Right lobe of liver (tissue), 6 donors: Measurements from ENCODE around the gene ARVCF. TPM values are rescaled to one million over a fixed set of nuclear protein-coding genes. Genes with fewer than 3 reads are reported as not detected.
A peak's percentile ranks its signal among the peaks of the same experiment; 100 is the strongest.

Experiments
- ATAC-seq, 4 donors: fragments of 200-7000 bp; cut with Tn5 transposase; one replicate each; pipeline ENCODE4 v1.9.1; 2020; ENCODE audit warnings: mild to moderate bottlenecking in 4 of 4, moderate library complexity in 4 of 4
- DNase-seq, 3 donors: peaks; one replicate each; pipeline ENCODE4 v3.0.0-alpha.2; 2020
- H3K27ac ChIP-seq, 3 donors: fragments of 200-600 bp; one replicate each; pipeline ENCODE4 v1.8.0; 2022
- H3K27me3 ChIP-seq, 2 donors: fragments of 200-600 bp; one replicate each; pipeline ENCODE4 v1.8.0; 2022
- H3K36me3 ChIP-seq, 4 donors: fragments of 200-600 bp; sonication (generic) in 1 of 4; one replicate each; pipeline versions ENCODE4 v1.5.1 to v1.8.0; 2017 to 2022; ENCODE audit warnings: control low read depth in 1 of 4
- H3K4me1 ChIP-seq, 4 donors: fragments of 200-600 bp; sonication (generic) in 1 of 4; one replicate each; pipeline versions ENCODE4 v1.5.1 to v1.8.0; 2017 to 2022; ENCODE audit warnings: control low read depth in 1 of 4
- H3K4me3 ChIP-seq, 3 donors: fragments of 200-600 bp; one replicate each; pipeline ENCODE4 v1.8.0; 2022
- H3K9me3 ChIP-seq, 4 donors: fragments of 200-600 bp; sonication (generic) in 1 of 4; one replicate each; pipeline versions ENCODE4 v1.5.1 to v1.8.0; 2017 to 2022; ENCODE audit warnings: control low read depth in 1 of 4
- CTCF ChIP-seq, 4 donors: fragments of 200-600 bp in 3 of 4; fragments of 450-650 bp in 1 of 4; IDR thresholded peaks; one replicate each; pipeline versions ENCODE4 v1.5.1 to v1.8.0; 2016 to 2022; ENCODE audit warnings: antibody characterized with exemption in 4 of 4, mild to moderate bottlenecking in 2 of 4
- POLR2A ChIP-seq: fragments of 450-650 bp; IDR thresholded peaks from one replicate; pipeline ENCODE4 v1.6.1; 2017; ENCODE audit warnings: antibody characterized with exemption, mild to moderate bottlenecking
- WGBS: methylation state at CpG from one replicate; pipeline ENCODE4 v1.1.6; 2018; ENCODE audit warnings: low coverage, low lambda C conversion rate; ENCODE audit not compliant: insufficient coverage; ENCODE audit errors: missing lambda C conversion rate; 5-methylcytosine and 5-hydroxymethylcytosine counted together
- intact Hi-C, 2 donors: fragments of 100-400 bp; cut with DNase I; formaldehyde crosslinking; loops; one replicate each; pipeline versions ENCODE4 v1.11.2 to v1.14.1; 2022
- total RNA-seq, 6 experiments: library from RNA; depleted of rRNA in 2 of 6; stranded (reverse); fragments of >200 nt in 2 of 6; fragmentation: NEBNext Ultra II Directional in 3 of 6; extraction: Animal tissue kit (Norgen Biotek cat#: 25700) in 3 of 6; gene quantifications; one replicate each; pipeline versions ENCODE4 v1.1.0 to v1.2.4, GENCODE V29; 2016 to 2023
- donor health status: DM: no; HTN: yes; CAD: no.
- donor health status: DM: no; HTN: no; CAD: no.
- donor health status: DM: no; HTN: no; CAD: no.
- donor health status: DM: no; HTN: yes; CAD: no.
- donor health status: DM: no; HTN: yes; CAD: no.

The ARVCF gene
- total RNA-seq, 6 experiments from 2014 or later = 11.5 to 40.9 (median 20.7) TPM

- 100% methylated on average over 1 of the region's 8 CpGs for WGBS
- H3K4me1 ChIP-seq = peaks cover 0 to 9% (median 0%) of the 10 kb centered on the region in 4 donors
- H3K27ac ChIP-seq = peak overlapping the region in 1 of 3 donors; percentile 19
- intact Hi-C loops = no loop called here
- DNase-seq (peak in 1 of 3 donors; percentile 43), ATAC-seq (no peak)
- H3K27me3 ChIP-seq = no peaks in the 10 kb centered on the region
- H3K36me3 ChIP-seq = no peaks in the 10 kb centered on the region
- no peak for TF ChIP-seq POLR2A
- TF ChIP-seq CTCF (IDR thresholded peaks at IDR 0.05) = no peak
- H3K4me3 ChIP-seq = peak overlapping the region in 1 of 3 donors; percentile 4
- no peaks in the 10 kb centered on the region for H3K9me3 ChIP-seq
Measured at GRCh38 chr22:20009582-20010306, 6.9 kb downstream of the ARVCF start.

GRCh38 chr22:20009018-20009491, 7.6 kb downstream of the ARVCF start:
- H3K4me1 ChIP-seq = peaks cover 0 to 6% (median 0%) of the 10 kb centered on the region in 4 donors
- DNase-seq = peak in 1 of 3 donors; percentile 40
- peaks cover 0 to 2% (median 0%) of the 10 kb centered on the region in 4 donors for H3K9me3 ChIP-seq
- no peak overlapping the region for H3K27ac ChIP-seq
- 80% methylated on average over 1 of the region's 9 CpGs for WGBS
- no peak overlapping the region for H3K4me3 ChIP-seq
- H3K27me3 ChIP-seq = no peaks in the 10 kb centered on the region
- no peaks in the 10 kb centered on the region for H3K36me3 ChIP-seq
- TF ChIP-seq POLR2A (no peak), CTCF (IDR thresholded peaks at IDR 0.05) (no peak)
- intact Hi-C loops = no loop called here
- peak in 1 of 4 donors; percentile 4 for ATAC-seq

- DNase-seq (peak in 1 of 3 donors; percentile 44), ATAC-seq (no peak)
- Histone ChIP-seq H3K4me1 (peaks cover 0 to 5% (median 0%) of the 10 kb centered on the region in 4 donors), H3K9me3 (peaks cover 0 to 8% (median 0%) of the 10 kb centered on the region in 4 donors), H3K27me3 (no peaks in the 10 kb centered on the region), H3K36me3 (no peaks in the 10 kb centered on the region), H3K27ac (no peak overlapping the region), H3K4me3 (no peak overlapping the region)
- WGBS = 97% methylated on average over 5 of the region's 11 CpGs
- TF ChIP-seq CTCF (IDR thresholded peaks at IDR 0.05) (no peak), POLR2A (no peak)
- intact Hi-C loops = no loop called here
Measured at GRCh38 chr22:20008221-20008995, 8.2 kb downstream of the ARVCF start.

- TF ChIP-seq CTCF (IDR thresholded peaks at IDR 0.05) (no peak), POLR2A (no peak)
- intact Hi-C loops = no loop called here
- 94% methylated on average over 3 of the region's 3 CpGs for WGBS
- no peaks in the 10 kb centered on the region for H3K27me3 ChIP-seq
- no peak overlapping the region for H3K4me3 ChIP-seq
- H3K4me1 ChIP-seq = peaks cover 0 to 12% (median 6%) of the 10 kb centered on the region in 4 donors
- ATAC-seq = no peak
- H3K9me3 ChIP-seq = peaks cover 0 to 9% (median 0%) of the 10 kb centered on the region in 4 donors
- no peaks in the 10 kb centered on the region for H3K36me3 ChIP-seq
- H3K27ac ChIP-seq = no peak overlapping the region
- no peak for DNase-seq
Measured at GRCh38 chr22:20004464-20004863, 12.2 kb downstream of the ARVCF start.
